CD4-positive, alpha-beta memory T cell (primary cell): Measurements from ENCODE around the gene GRM2. TPM values are rescaled to one million over a fixed set of nuclear protein-coding genes. Genes with fewer than 3 reads are reported as not detected.
A peak's percentile ranks its signal among the peaks of the same experiment; 100 is the strongest.
"Not testable (repeated sequence)": the region's sequence is repeated elsewhere in the genome, so short reads cannot be mapped to it uniquely, and the experiment has no call there.

Source experiments
- CTCF ChIA-PET: fragments of 350-600 bp; sonication (Branson Sonifier 250); formaldehyde crosslinking; loops from one replicate; lab custom pipeline; 2021; ENCODE audit warnings: inconsistent platforms; ENCODE audit not compliant: partially characterized antibody; lab: Charles Lee
- POLR2A ChIA-PET: fragments of 350-600 bp; sonication (Branson Sonifier 250); formaldehyde crosslinking; loops from one replicate; lab custom pipeline; 2021; ENCODE audit not compliant: partially characterized antibody; lab: Charles Lee
- DNase-seq, 5 donors: peaks; one replicate each; pipeline versions ENCODE4 v3.0.0 to v3.0.0-alpha.2; 2020 to 2022; ENCODE audit warnings: mixed read lengths in 1 of 5
- H3K27ac ChIP-seq: one replicate; pipeline ENCODE4 v1.7.0; 2013; ENCODE audit warnings: low read depth, low read length
- H3K27me3 ChIP-seq: 2 replicates; pipeline ENCODE4 v1.7.0; 2013; ENCODE audit warnings: mild to moderate bottlenecking, low read length, moderate library complexity; ENCODE audit not compliant: insufficient read depth
- H3K36me3 ChIP-seq: 2 replicates; pipeline ENCODE4 v1.7.0; 2013; ENCODE audit warnings: mild to moderate bottlenecking, low read length, moderate library complexity; ENCODE audit not compliant: insufficient read depth
- H3K4me1 ChIP-seq: 2 replicates; pipeline ENCODE4 v1.7.0; 2013; ENCODE audit warnings: mild to moderate bottlenecking, low read length, moderate library complexity; ENCODE audit not compliant: insufficient read depth
- H3K4me3 ChIP-seq, 2 donors: one replicate each; pipeline ENCODE4 v1.7.0; 2013; ENCODE audit warnings: low read length in 2 of 2, mild to moderate bottlenecking in 1 of 2
- H3K9me3 ChIP-seq, 2 donors: one replicate each; pipeline ENCODE4 v1.7.0; 2013; ENCODE audit warnings: low read length in 2 of 2, control low read depth in 1 of 2; ENCODE audit not compliant: control insufficient read depth in 1 of 2
- H3K27ac Mint-ChIP-seq, 7 donors: one replicate each; pipeline ENCODE4 v1.8.0; 2020 to 2021; ENCODE audit warnings: mixed read lengths in 7 of 7, mild to moderate bottlenecking in 6 of 7, inconsistent platforms in 3 of 7, moderate library complexity in 3 of 7
- H3K27me3 Mint-ChIP-seq, 2 donors: one replicate each; pipeline ENCODE4 v1.8.0; 2020 to 2021; ENCODE audit warnings: mixed read lengths in 2 of 2
- H3K36me3 Mint-ChIP-seq, 2 donors: one replicate each; pipeline ENCODE4 v1.8.0; 2020 to 2021; ENCODE audit warnings: mixed read lengths in 2 of 2, inconsistent platforms in 1 of 2, mild to moderate bottlenecking in 1 of 2
- H3K4me1 Mint-ChIP-seq, 4 donors: one replicate each; pipeline ENCODE4 v1.8.0; 2020 to 2021; ENCODE audit warnings: mixed read lengths in 4 of 4, mild to moderate bottlenecking in 1 of 4
- H3K4me3 Mint-ChIP-seq, 8 donors: one replicate each; pipeline ENCODE4 v1.8.0; 2020 to 2021; ENCODE audit warnings: mixed read lengths in 8 of 8, mild to moderate bottlenecking in 7 of 8, moderate library complexity in 6 of 8, inconsistent platforms in 3 of 8
- H3K9me3 Mint-ChIP-seq, 8 donors: one replicate each; pipeline ENCODE4 v1.8.0; 2020 to 2021; ENCODE audit warnings: mixed read lengths in 8 of 8, mild to moderate bottlenecking in 5 of 8, inconsistent platforms in 3 of 8, moderate library complexity in 1 of 8
- intact Hi-C: fragments of 100-400 bp; cut with micrococcal nuclease; formaldehyde crosslinking; loops from one replicate; pipeline ENCODE4 v1.15.1; 2023
- polyA plus RNA-seq, 2 donors: library from polyadenylated mRNA; unstranded; fragments of 300-500 nt; fragmentation: Illumina TruSeq; gene quantifications; one replicate each; pipeline ENCODE4 v1.2.3, GENCODE V29; 2021
- total RNA-seq, 2 experiments: library from RNA; stranded (reverse); gene quantifications; one replicate each; pipeline ENCODE4 v1.2.3, GENCODE V29; 2021

GRM2 gene
- total and polyA plus RNA-seq, 4 experiments from 2014 or later, result 0.07 to 1.9 (median 1.1) TPM; not detected in 1

DNA sequence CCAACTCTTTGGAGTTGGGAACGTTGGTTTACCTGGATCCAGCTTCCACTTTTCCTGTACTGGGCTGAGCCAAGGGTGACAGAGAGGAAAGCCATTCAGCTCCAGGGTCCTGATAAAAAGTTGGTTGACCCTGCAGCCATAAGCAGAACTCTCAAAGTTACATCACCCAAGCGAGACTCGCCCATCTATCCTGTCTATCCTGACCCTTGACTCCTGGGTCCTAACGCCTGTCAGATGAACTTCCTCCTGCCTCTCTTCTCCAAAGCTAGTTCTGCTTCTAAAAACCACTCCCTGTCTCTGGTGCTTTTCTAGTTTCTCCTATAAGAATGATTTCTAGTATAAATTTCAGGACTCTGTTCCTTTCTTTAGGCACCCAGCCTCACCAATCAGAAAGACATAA is 36.1 kb downstream of the GRM2 start:
- H3K4me1 ChIP-seq, H3K4me3 Mint-ChIP-seq, H3K9me3 Mint-ChIP-seq, DNase-seq, POLR2A ChIA-PET, H3K9me3 ChIP-seq, CTCF ChIA-PET, H3K36me3 ChIP-seq, H3K4me3 ChIP-seq, intact Hi-C loops, H3K27ac ChIP-seq, H3K4me1 Mint-ChIP-seq, H3K36me3 Mint-ChIP-seq, H3K27me3 Mint-ChIP-seq, H3K27me3 ChIP-seq: not testable (repeated sequence)
- H3K27ac Mint-ChIP-seq, result peak overlapping the region in 1 of 7 donors; percentile 11

GRCh38 chr3:51747840-51748239 is 41.0 kb downstream of the GRM2 start:
- Histone ChIP-seq H3K27me3 (no peaks in the 10 kb centered on the region), H3K36me3 (no peaks in the 10 kb centered on the region), H3K4me1 (no peaks in the 10 kb centered on the region), H3K27ac (no peak overlapping the region), H3K4me3 (no peak overlapping the region), H3K9me3 (no peaks in the 10 kb centered on the region)
- DNase-seq, result no peak
- intact Hi-C loops, result no loop called here
- no peak overlapping the region for H3K4me3 Mint-ChIP-seq
- no peaks in the 10 kb centered on the region for H3K36me3 Mint-ChIP-seq
- H3K27ac Mint-ChIP-seq, result no peak overlapping the region
- CTCF ChIA-PET, result no interaction called here
- POLR2A ChIA-PET, result no interaction called here
- no peaks in the 10 kb centered on the region for H3K27me3 Mint-ChIP-seq
- peaks cover 3 to 6% (median 6%) of the 10 kb centered on the region in 4 donors for H3K4me1 Mint-ChIP-seq
- H3K9me3 Mint-ChIP-seq, result no peaks in the 10 kb centered on the region

- no peaks in the 10 kb centered on the region for H3K9me3 ChIP-seq
- POLR2A ChIA-PET, result no interaction called here
- Mint-ChIP-seq H3K27me3 (no peaks in the 10 kb centered on the region), H3K4me3 (no peak overlapping the region), H3K9me3 (no peaks in the 10 kb centered on the region), H3K4me1 (peaks cover 3 to 8% (median 6%) of the 10 kb centered on the region in 4 donors), H3K27ac (no peak overlapping the region), H3K36me3 (no peaks in the 10 kb centered on the region)
- H3K27me3 ChIP-seq, result no peaks in the 10 kb centered on the region
- CTCF ChIA-PET, result no interaction called here
- H3K36me3 ChIP-seq, result no peaks in the 10 kb centered on the region
- intact Hi-C loops, result no loop called here
- no peak for DNase-seq
- no peaks in the 10 kb centered on the region for H3K4me1 ChIP-seq
- H3K4me3 ChIP-seq, result no peak overlapping the region
- no peak overlapping the region for H3K27ac ChIP-seq
These were observed 41.5 kb downstream of the GRM2 start for GRCh38 chr3:51748327-51748726.

DNA sequence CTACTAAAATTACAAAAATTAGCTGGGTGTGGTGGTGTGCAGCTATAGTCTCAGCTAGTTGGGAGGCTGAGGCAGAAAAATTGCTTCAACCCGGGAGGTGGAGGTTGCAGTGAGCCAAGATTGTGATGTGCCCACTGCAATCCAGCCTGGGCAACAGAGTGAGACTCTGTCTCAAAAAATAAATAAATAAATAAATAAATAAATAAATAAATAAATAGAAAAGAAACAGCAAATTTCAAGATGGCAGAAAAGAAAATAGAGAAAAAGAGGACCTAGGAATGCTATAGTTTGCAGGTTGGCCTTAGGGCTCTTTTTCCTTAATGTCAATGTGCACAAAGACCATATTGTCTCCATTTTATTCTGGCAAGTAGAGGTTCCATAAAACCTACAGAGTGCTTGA is 44.0 kb downstream of the GRM2 start:
- Mint-ChIP-seq H3K4me1 (peaks cover 3 to 10% (median 6%) of the 10 kb centered on the region in 4 donors), H3K36me3 (no peaks in the 10 kb centered on the region), H3K4me3 (no peak overlapping the region), H3K27ac (no peak overlapping the region), H3K27me3 (no peaks in the 10 kb centered on the region), H3K9me3 (peaks cover 0 to 11% (median 4%) of the 10 kb centered on the region in 8 donors)
- intact Hi-C loops, result no loop called here
- POLR2A ChIA-PET, result no interaction called here
- Histone ChIP-seq H3K36me3 (no peaks in the 10 kb centered on the region), H3K27ac (no peak overlapping the region), H3K4me3 (no peak overlapping the region), H3K27me3 (no peaks in the 10 kb centered on the region), H3K9me3 (no peaks in the 10 kb centered on the region), H3K4me1 (no peaks in the 10 kb centered on the region)
- CTCF ChIA-PET, result no interaction called here
- DNase-seq, result no peak

- ChIA-PET CTCF (no interaction called here), POLR2A (no interaction called here)
- Mint-ChIP-seq H3K27ac (no peak overlapping the region), H3K4me1 (peaks cover 3 to 10% (median 6%) of the 10 kb centered on the region in 4 donors), H3K4me3 (no peak overlapping the region), H3K9me3 (peaks cover 0 to 14% (median 7%) of the 10 kb centered on the region in 8 donors), H3K27me3 (peaks cover 0 to 2% of the 10 kb centered on the region in 2 donors), H3K36me3 (no peaks in the 10 kb centered on the region)
- Histone ChIP-seq H3K36me3 (no peaks in the 10 kb centered on the region), H3K27ac (no peak overlapping the region), H3K4me1 (no peaks in the 10 kb centered on the region), H3K9me3 (no peaks in the 10 kb centered on the region), H3K4me3 (no peak overlapping the region), H3K27me3 (no peaks in the 10 kb centered on the region)
- intact Hi-C loops, result no loop called here
- no peak for DNase-seq
These were observed 44.4 kb downstream of the GRM2 start for GRCh38 chr3:51751287-51751686.

DNA sequence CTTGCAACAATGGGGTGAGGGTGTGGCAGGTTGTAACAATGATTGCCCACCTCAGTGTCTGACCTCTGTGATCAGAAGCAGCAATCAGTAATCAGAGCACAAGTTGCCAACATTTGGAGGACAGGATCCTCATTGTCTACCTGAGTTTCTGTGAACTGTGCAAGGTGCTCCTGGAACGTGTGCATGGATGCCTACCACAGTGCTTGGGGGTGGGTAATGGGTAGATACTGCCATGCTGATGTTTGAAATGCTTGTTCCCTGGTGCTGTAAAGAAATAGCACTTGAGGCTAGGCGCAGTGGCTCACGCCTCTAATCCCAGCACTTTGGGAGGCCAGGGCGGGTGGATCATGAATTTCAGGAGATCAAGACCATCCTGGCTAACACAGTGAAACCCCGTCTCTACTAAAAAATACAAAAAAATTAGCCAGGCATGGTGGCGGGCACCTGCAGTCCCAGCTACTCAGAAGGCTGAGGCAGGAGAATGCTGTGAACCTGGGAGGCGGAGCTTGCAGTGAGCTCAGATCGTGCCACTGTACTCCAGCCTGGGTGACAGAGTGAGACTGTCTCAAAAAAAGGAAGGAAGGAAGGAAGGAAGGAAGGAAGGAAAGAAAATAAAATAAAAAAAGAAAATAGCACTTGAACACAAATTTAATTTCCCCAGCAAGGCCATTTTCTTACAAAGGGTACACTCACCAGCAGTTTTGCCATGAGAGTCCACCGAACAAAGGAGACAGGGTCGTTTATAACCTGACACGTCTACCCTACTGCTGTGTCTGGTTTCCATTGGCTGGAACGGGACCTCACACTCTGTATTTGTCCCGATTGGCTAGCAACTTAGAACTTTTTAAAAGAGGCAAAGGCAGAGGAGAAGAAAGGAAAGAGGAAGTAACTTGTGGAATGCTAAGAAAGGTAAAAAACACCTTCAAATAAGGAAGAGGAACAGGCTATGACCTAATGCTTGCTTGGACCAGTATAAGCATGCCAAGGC is 47.2 kb downstream of the GRM2 start:
- DNase-seq, POLR2A ChIA-PET, H3K27me3 ChIP-seq, H3K27ac ChIP-seq, H3K36me3 ChIP-seq, intact Hi-C loops, H3K9me3 ChIP-seq, H3K4me3 Mint-ChIP-seq, H3K4me1 Mint-ChIP-seq, H3K4me3 ChIP-seq, H3K4me1 ChIP-seq, H3K27me3 Mint-ChIP-seq, H3K36me3 Mint-ChIP-seq: not testable (repeated sequence)
- CTCF ChIA-PET, result interaction anchor here (1.0 kb wide), 1 partner anchor 254 kb away, joined by 3 read pairs; no protein-coding TSS in a partner anchor
- Mint-ChIP-seq H3K9me3 (peaks cover 0 to 29% (median 21%) of the 10 kb centered on the region in 8 donors), H3K27ac (peak overlapping the region in 1 of 7 donors; percentile 32)

- ChIA-PET POLR2A (no interaction called here), CTCF (no interaction called here)
- DNase-seq, result no peak
- no peaks in the 10 kb centered on the region for H3K36me3 ChIP-seq
- Mint-ChIP-seq H3K4me1 (peaks cover 0 to 2% (median 0%) of the 10 kb centered on the region in 4 donors), H3K9me3 (peaks cover 0 to 63% (median 43%) of the 10 kb centered on the region in 8 donors), H3K27me3 (peaks cover 8 to 10% of the 10 kb centered on the region in 2 donors), H3K4me3 (no peak overlapping the region), H3K27ac (no peak overlapping the region), H3K36me3 (peaks cover 7 to 12% of the 10 kb centered on the region in 2 donors)
- no peak overlapping the region for H3K4me3 ChIP-seq
- no peaks in the 10 kb centered on the region for H3K27me3 ChIP-seq
- no peaks in the 10 kb centered on the region for H3K4me1 ChIP-seq
- intact Hi-C loops, result no loop called here
- H3K27ac ChIP-seq, result no peak overlapping the region
- peaks cover 0 to 10% of the 10 kb centered on the region in 2 donors for H3K9me3 ChIP-seq
These were observed 52.3 kb downstream of the GRM2 start for GRCh38 chr3:51759203-51759602.
